Parathyroid adenoma (tissue), 2 donors: ENCODE measurements around the gene HAND1.

Experiments used
- H2AFZ ChIP-seq: fragments of 300-600 bp; sonication (generic); one replicate; pipeline ENCODE4 v1.7.0; 2017; ENCODE audit warnings: antibody characterized with exemption, mild to moderate bottlenecking
- H3K27ac ChIP-seq: fragments of 300-600 bp; sonication (generic); one replicate; pipeline ENCODE4 v1.7.0; 2017
- H3K27me3 ChIP-seq: fragments of 300-600 bp; sonication (generic); one replicate; pipeline ENCODE4 v1.7.0; 2017; ENCODE audit warnings: low read length; ENCODE audit not compliant: control insufficient read depth, insufficient read depth
- H3K36me3 ChIP-seq: fragments of 300-600 bp; sonication (generic); one replicate; pipeline ENCODE4 v1.7.0; 2017; ENCODE audit warnings: low read length; ENCODE audit not compliant: control insufficient read depth, insufficient read depth
- H3K4me1 ChIP-seq: fragments of 300-600 bp; sonication (generic); one replicate; pipeline ENCODE4 v1.7.0; 2017; ENCODE audit warnings: control low read depth
- H3K4me2 ChIP-seq: fragments of 300-600 bp; sonication (generic); one replicate; pipeline ENCODE4 v1.7.0; 2017; ENCODE audit warnings: low read length
- H3K4me3 ChIP-seq: fragments of 300-600 bp; sonication (generic); one replicate; pipeline ENCODE4 v1.7.0; 2017; ENCODE audit warnings: low read depth, low read length
- H3K79me2 ChIP-seq: fragments of 300-600 bp; sonication (generic); one replicate; pipeline ENCODE4 v1.7.0; 2017; ENCODE audit warnings: control low read depth
- H3K9ac ChIP-seq: fragments of 300-600 bp; sonication (generic); one replicate; pipeline ENCODE4 v1.7.0; 2017; ENCODE audit warnings: mild to moderate bottlenecking
- H3K9me3 ChIP-seq: fragments of 300-600 bp; sonication (generic); one replicate; pipeline ENCODE4 v1.7.0; 2017; ENCODE audit warnings: low read length; ENCODE audit not compliant: control insufficient read depth
- TF ChIP-seq, protein P1 (sequence below): fragments of 300-600 bp; sonication (generic); IDR thresholded peaks from one replicate; pipeline ENCODE4 v1.7.0; 2017; ENCODE audit warnings: antibody characterized with exemption, mild to moderate bottlenecking
- donor health status: primary hyperparathyroidism.

HAND1 gene

DNA sequence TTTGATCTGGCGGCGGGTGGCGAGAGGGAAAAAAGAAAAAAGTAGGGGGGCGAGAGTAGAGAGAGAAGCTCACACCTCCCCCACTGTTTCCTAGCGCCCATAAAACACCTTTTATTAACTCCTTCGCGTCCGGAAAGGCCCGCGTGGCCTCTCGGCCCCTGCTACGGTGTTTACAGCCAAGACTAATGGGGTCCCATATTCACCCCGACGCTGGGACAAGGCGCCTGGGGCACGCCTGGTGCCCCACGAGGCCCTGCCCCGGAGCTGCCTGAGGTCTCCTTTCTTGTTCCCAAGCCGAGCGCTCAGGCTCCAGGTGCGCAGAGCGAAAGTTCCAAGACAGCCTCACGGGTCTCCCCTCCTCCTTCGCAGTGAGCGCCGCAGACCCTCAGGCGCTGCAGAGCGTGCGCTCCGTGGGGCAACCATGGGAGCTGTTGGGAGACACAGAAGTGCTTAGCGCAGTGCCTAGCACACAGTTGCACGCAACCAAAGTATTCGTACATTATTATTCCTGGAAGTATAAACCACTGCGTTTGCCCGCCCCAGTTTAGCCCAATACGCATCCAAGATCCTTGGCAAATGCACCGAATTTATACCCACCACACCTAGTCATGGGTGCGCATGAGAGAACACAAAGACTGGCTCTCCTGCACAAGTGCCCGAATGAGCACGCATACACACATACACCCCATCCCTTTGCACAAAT, 4.3 kb downstream of the HAND1 start:
- TF ChIP-seq, protein P1, sequence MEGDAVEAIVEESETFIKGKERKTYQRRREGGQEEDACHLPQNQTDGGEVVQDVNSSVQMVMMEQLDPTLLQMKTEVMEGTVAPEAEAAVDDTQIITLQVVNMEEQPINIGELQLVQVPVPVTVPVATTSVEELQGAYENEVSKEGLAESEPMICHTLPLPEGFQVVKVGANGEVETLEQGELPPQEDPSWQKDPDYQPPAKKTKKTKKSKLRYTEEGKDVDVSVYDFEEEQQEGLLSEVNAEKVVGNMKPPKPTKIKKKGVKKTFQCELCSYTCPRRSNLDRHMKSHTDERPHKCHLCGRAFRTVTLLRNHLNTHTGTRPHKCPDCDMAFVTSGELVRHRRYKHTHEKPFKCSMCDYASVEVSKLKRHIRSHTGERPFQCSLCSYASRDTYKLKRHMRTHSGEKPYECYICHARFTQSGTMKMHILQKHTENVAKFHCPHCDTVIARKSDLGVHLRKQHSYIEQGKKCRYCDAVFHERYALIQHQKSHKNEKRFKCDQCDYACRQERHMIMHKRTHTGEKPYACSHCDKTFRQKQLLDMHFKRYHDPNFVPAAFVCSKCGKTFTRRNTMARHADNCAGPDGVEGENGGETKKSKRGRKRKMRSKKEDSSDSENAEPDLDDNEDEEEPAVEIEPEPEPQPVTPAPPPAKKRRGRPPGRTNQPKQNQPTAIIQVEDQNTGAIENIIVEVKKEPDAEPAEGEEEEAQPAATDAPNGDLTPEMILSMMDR: no peak
- Histone ChIP-seq H3K79me2 (no peaks in the 10 kb centered on the region), H3K9ac (no peak overlapping the region), H3K36me3 (no peaks in the 10 kb centered on the region), H3K4me1 (no peaks in the 10 kb centered on the region), H3K4me2 (no peak overlapping the region), H3K27ac (no peak overlapping the region), H3K27me3 (peaks cover 38% of the 10 kb centered on the region), H3K4me3 (no peak overlapping the region), H3K9me3 (no peaks in the 10 kb centered on the region), H2AFZ (no peak overlapping the region)

- Histone ChIP-seq H3K79me2 (no peaks in the 10 kb centered on the region), H3K4me2 (no peak overlapping the region), H3K27me3 (peaks cover 38% of the 10 kb centered on the region), H3K4me1 (no peaks in the 10 kb centered on the region), H3K36me3 (no peaks in the 10 kb centered on the region), H3K9ac (no peak overlapping the region), H3K27ac (no peak overlapping the region), H2AFZ (no peak overlapping the region), H3K9me3 (no peaks in the 10 kb centered on the region), H3K4me3 (no peak overlapping the region)
- TF ChIP-seq, protein P1: no peak
Observed at GRCh38 chr5:154472871-154473580, 5.0 kb downstream of the HAND1 start.

DNA sequence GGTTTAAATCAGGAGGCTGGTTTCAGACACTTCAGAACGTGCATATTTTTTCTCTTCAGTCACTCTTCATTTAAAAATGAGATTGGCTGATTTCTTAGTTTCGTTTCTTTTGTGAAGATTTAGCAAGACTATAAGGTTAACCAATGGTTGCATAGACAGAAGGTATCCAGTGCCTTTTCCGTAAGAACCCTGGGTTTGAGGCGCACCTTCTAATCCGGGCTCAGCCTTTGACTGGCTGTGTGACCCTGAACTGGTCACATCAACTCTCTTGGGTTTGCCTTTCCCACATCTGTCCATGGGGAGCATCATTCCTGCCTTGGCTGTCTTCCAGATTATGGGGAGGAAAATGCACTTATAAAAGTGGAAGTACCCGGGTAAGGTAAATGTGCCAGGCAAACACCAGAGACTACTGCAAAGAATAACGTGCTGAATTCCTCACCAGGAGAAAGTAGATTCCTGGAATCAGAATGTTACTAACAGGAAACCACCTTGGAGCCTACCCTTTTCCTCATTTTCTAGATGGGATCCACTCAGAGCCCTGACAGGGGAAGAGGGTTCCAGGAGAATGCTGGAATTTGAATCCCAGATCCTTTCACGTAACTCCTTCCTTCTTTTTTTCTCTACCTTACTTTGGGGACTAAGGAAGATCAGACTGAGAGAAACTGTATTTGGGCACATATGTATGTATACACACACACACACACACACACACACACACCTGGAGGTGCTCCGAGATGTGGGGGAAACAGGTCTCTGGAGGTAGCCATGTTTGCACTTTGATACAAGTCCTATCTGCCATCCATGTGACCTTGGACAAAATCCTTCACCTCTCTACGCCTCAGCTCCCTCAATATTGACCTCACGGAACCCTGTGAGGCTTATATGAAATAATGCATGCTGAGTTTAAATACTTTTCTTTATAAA, 6.8 kb downstream of the HAND1 start:
- Histone ChIP-seq H3K4me3 (no peak overlapping the region), H3K4me2 (no peak overlapping the region), H3K36me3 (no peaks in the 10 kb centered on the region), H3K9ac (no peak overlapping the region), H3K4me1 (no peaks in the 10 kb centered on the region), H3K27me3 (peaks cover 37% of the 10 kb centered on the region), H3K79me2 (no peaks in the 10 kb centered on the region), H3K27ac (no peak overlapping the region), H2AFZ (no peak overlapping the region), H3K9me3 (no peaks in the 10 kb centered on the region)
- TF ChIP-seq, protein P1: no peak

DNA sequence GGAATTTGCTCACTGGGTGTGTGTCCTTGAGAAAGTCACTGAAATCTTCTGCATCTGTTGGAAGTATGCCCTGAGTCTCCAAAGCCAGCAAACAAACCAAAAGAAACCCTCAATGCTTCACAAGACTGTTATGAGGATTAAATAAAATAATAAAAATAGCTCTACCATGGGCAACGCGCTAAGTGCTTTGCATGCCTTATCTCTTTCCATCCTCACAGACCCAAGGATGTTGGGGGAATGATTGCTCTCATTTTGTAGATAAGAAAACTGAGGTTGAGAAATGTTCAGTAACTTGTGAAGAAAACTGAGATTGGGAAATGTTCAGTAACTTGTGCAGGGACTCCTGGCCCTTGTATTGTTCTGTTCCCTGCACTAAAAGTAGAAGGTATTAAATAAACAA, 7.9 kb downstream of the HAND1 start:
- no peak overlapping the region for H2AFZ ChIP-seq
- no peak overlapping the region for H3K9ac ChIP-seq
- H3K79me2 ChIP-seq: no peaks in the 10 kb centered on the region
- TF ChIP-seq, protein P1: no peak
- no peaks in the 10 kb centered on the region for H3K36me3 ChIP-seq
- no peak overlapping the region for H3K27ac ChIP-seq
- H3K4me1 ChIP-seq: no peaks in the 10 kb centered on the region
- H3K27me3 ChIP-seq: peaks cover 30% of the 10 kb centered on the region
- no peak overlapping the region for H3K4me2 ChIP-seq
- no peaks in the 10 kb centered on the region for H3K9me3 ChIP-seq
- H3K4me3 ChIP-seq: no peak overlapping the region
